GM12878 (cell line): ENCODE data around the gene SLC24A3. TPM values are rescaled to one million over a fixed set of nuclear protein-coding genes. Genes with fewer than 3 reads are reported as not detected.

Experiments
- ATAC-seq: fragments of 200-7000 bp; cut with Tn5 transposase; 3 replicates; pipeline ENCODE4 v1.9.1; 2020; ENCODE audit warnings: mild to moderate bottlenecking, moderate library complexity
- BruUV-seq: library from RNA; stranded (reverse); fragments of 400-500 nt; replicated peaks from 2 replicates; lab custom pipeline; 2021; lab: Mats Ljungman, UMichigan
- CTCF ChIA-PET: fragments of 300-600 bp; sonication (Branson Sonifier 250); formaldehyde crosslinking; extraction: SDS; loops from one replicate; lab custom pipeline; 2021; ENCODE audit warnings: inconsistent platforms; lab: Yijun Ruan, JAX
- POLR2A ChIA-PET: fragments of 350-600 bp; formaldehyde crosslinking; extraction: SDS; loops from one replicate; lab custom pipeline; 2021; ENCODE audit warnings: inconsistent platforms; lab: Charles Lee
- RAD21 ChIA-PET: fragments of 300-600 bp; sonication (Branson Sonifier 250); formaldehyde crosslinking; loops from one replicate; lab custom pipeline; 2023; ENCODE audit warnings: antibody characterized with exemption; ENCODE audit not compliant: unreplicated experiment; lab: Charles Lee
- SMC1A ChIA-PET: fragments of 300-600 bp; sonication (Branson Sonifier 250); formaldehyde crosslinking; loops from one replicate; lab custom pipeline; 2023; ENCODE audit not compliant: unreplicated experiment, uncharacterized antibody; lab: Charles Lee
- DNase-seq: peaks from one replicate; pipeline ENCODE4 v3.0.0-alpha.2; 2011; ENCODE audit warnings: low read depth, low spot score
- FAIRE-seq: peaks from 3 replicates; lab custom pipeline; 2011; peaks lifted over from hg19 to GRCh38; lab: Jason Lieb, UNC
- H2AFZ ChIP-seq: 2 replicates; pipeline ENCODE4 v1.6.0; 2011; ENCODE audit warnings: low read depth, low read length, control low read depth; ENCODE audit not compliant: control insufficient read depth
- H3K27ac ChIP-seq: 2 replicates; pipeline ENCODE4 v1.5.1; 2011; ENCODE audit warnings: control low read depth; ENCODE audit not compliant: control insufficient read depth, insufficient read depth
- H3K27me3 ChIP-seq, 2 experiments: replicated peaks in 1 of 2; 2 replicates each; pipeline versions ENCODE4 v1.6.0 to v1.6.1; 2011; ENCODE audit warnings: low read length in 1 of 2; ENCODE audit not compliant: control insufficient read depth in 2 of 2, insufficient read depth in 2 of 2
- H3K36me3 ChIP-seq, 2 experiments: 2 replicates each; pipeline ENCODE4 v1.5.1; 2011; ENCODE audit warnings: low read length in 1 of 2; ENCODE audit not compliant: control insufficient read depth in 2 of 2, insufficient read depth in 2 of 2
- H3K4me1 ChIP-seq: 2 replicates; pipeline ENCODE4 v1.6.1; 2011; ENCODE audit warnings: mild to moderate bottlenecking, low read length, moderate library complexity, mixed read lengths; ENCODE audit not compliant: control insufficient read depth, insufficient read depth
- H3K4me2 ChIP-seq: 2 replicates; pipeline ENCODE4 v1.6.0; 2011; ENCODE audit warnings: control low read depth; ENCODE audit not compliant: control insufficient read depth, insufficient read depth
- H3K4me3 ChIP-seq: fragments of 200-600 bp; sonication (generic); 2 replicates; pipeline ENCODE4 v1.5.1; 2016
- H3K79me2 ChIP-seq: 2 replicates; pipeline ENCODE4 v1.6.0; 2011; ENCODE audit warnings: low read length; ENCODE audit not compliant: control insufficient read depth, insufficient read depth
- H3K9ac ChIP-seq: 2 replicates; pipeline ENCODE4 v1.8.0; 2011; ENCODE audit warnings: low read length, control low read depth, mixed read lengths; ENCODE audit not compliant: control insufficient read depth, insufficient read depth
- H3K9me3 ChIP-seq: replicated peaks from 3 replicates; pipeline ENCODE4 v1.5.1; 2011; ENCODE audit warnings: mild to moderate bottlenecking, low read length; ENCODE audit not compliant: control insufficient read depth, insufficient read depth
- H4K20me1 ChIP-seq: 2 replicates; pipeline ENCODE4 v1.6.0; 2011; ENCODE audit not compliant: control insufficient read depth, insufficient read depth
- FOS ChIP-seq: IDR thresholded peaks from 3 replicates; pipeline ENCODE4 v1.6.1; 2011; ENCODE audit warnings: borderline replicate concordance; ENCODE audit not compliant: insufficient read length; ENCODE audit errors: extremely low read depth
- KDM1A ChIP-seq: fragments of 200-600 bp; sonication (generic); IDR thresholded peaks from 2 replicates; pipeline ENCODE4 v1.6.1; 2016; ENCODE audit warnings: borderline replicate concordance
- MTA3 ChIP-seq: IDR thresholded peaks from 2 replicates; pipeline ENCODE4 v1.6.1; 2012; ENCODE audit warnings: low read length, inconsistent platforms, borderline replicate concordance
- SMAD1 ChIP-seq: fragments of 450-650 bp; IDR thresholded peaks from 2 replicates; pipeline ENCODE4 v1.6.1; 2018; ENCODE audit warnings: mild to moderate bottlenecking, low read depth; ENCODE audit not compliant: partially characterized antibody
- TAF1 ChIP-seq: IDR thresholded peaks from 2 replicates; pipeline ENCODE4 v1.6.1; 2011; ENCODE audit warnings: mild to moderate bottlenecking, low read depth, low read length, borderline replicate concordance
- TCF12 ChIP-seq: IDR thresholded peaks from 2 replicates; pipeline ENCODE4 v1.6.1; 2011; ENCODE audit warnings: low read depth, mild to moderate bottlenecking, low read length
- WGBS: methylation state at CpG from one replicate; pipeline ENCODE4 v1.1.6; 2016; ENCODE audit warnings: low lambda C conversion rate; ENCODE audit not compliant: insufficient replicate concordance, insufficient coverage; ENCODE audit errors: missing lambda C conversion rate; 5-methylcytosine and 5-hydroxymethylcytosine counted together
- in situ Hi-C: fragments of 300-500 bp; cut with MboI; formaldehyde crosslinking; loops from 9 replicates; pipeline ENCODE4 v1.14.3; 2018; ENCODE audit warnings: mixed read lengths
- intact Hi-C: fragments of 100-400 bp; cut with micrococcal nuclease; formaldehyde crosslinking; loops from one replicate; pipeline ENCODE4 v1.14.2; 2022; ENCODE audit not compliant: unreplicated experiment
- polyA plus RNA-seq, 11 experiments: library from polyadenylated mRNA; depleted of rRNA in 4 of 11; unstranded in 6 of 11; stranded (reverse) in 5 of 11; fragments of >200 nt; fragmentation: Nextera tagmentation in 4 of 11; fragmentation: Illumina TruSeq in 1 of 11; extraction: Ambion mirVana in 4 of 11; extraction: Trizol in 1 of 11; gene quantifications; 1 replicate in 1 of 11; 2 replicates in 10 of 11; pipeline versions ENCODE4 v1.2.1 to v1.2.3, GENCODE V29; 2011 to 2016; ENCODE audit warnings: inconsistent platforms in 2 of 11, missing spikeins in 2 of 11, low read depth in 1 of 11
- total RNA-seq, 4 experiments: library from RNA; depleted of rRNA in 3 of 4; stranded (reverse); fragments of >200 nt in 3 of 4; fragmentation: Illumina TruSeq in 1 of 4; extraction: Trizol in 1 of 4; gene quantifications; 2 replicates each; pipeline versions ENCODE4 v1.2.1 to v1.2.3, GENCODE V29; 2013 to 2021
- TF ChIP-seq, protein P1 (sequence below): IDR thresholded peaks from 2 replicates; pipeline ENCODE4 v1.6.1; 2011; ENCODE audit warnings: low read depth, low read length, improper control_type of control experiment, borderline replicate concordance
- TF ChIP-seq, protein P2 (sequence below): fragments of 450-650 bp; conservative IDR thresholded peaks from 2 replicates; pipeline ENCODE4 v1.6.1; 2017; ENCODE audit warnings: mild to moderate bottlenecking, moderate library complexity
- TF ChIP-seq, protein P3 (sequence below): IDR thresholded peaks from 2 replicates; pipeline ENCODE4 v1.6.1; 2012; ENCODE audit warnings: low read length, inconsistent platforms
- TF ChIP-seq, protein P4 (sequence below): IDR thresholded peaks from 2 replicates; pipeline ENCODE4 v1.6.1; 2012; ENCODE audit warnings: low read depth, low read length, improper control_type of control experiment
- TF ChIP-seq, protein P5 (sequence below): fragments of 450-650 bp; IDR thresholded peaks from 2 replicates; pipeline ENCODE4 v1.6.1; 2017; ENCODE audit warnings: low read depth, mild to moderate bottlenecking, moderate library complexity

SLC24A3 gene
- total and polyA plus RNA-seq, 10 of the 15 experiments (the other 5 are each of a cell fraction or from before 2014, with no cell fraction given), result 0.04 TPM; not detected in 9

DNA sequence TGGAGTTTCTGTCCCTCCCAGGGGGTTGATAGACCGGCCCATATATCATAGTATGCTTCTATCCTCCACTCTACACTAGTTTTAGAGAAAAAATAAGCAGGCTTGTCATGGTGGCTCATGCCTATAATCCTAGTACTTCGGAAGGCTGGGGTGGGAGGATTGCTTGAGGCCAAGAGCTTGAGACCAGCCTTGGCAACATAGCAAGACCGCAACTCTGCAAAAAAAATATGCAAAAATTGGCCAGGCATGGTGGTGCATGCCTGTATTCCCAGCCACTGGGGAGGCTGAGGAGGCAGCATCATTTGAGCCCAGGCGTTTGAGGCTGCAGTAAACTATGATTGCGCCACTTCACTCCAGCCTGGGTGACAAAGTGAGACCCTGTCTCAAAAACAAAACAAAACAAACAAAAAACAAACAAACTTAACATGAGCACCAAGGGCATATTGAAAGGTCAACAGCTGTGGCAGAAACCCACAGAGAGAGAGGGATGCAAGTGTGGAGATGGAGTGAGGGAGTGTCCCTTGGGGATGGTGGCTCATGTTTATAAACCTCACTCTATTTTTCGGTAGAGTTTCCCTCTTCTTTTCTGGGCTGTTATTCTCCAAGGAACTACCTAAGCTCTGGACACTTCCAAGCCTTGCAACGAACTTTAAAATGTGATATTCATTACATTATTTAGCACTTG, 24.1 kb downstream of the SLC24A3 start (continued):
- no peak for TF ChIP-seq MTA3

DNA sequence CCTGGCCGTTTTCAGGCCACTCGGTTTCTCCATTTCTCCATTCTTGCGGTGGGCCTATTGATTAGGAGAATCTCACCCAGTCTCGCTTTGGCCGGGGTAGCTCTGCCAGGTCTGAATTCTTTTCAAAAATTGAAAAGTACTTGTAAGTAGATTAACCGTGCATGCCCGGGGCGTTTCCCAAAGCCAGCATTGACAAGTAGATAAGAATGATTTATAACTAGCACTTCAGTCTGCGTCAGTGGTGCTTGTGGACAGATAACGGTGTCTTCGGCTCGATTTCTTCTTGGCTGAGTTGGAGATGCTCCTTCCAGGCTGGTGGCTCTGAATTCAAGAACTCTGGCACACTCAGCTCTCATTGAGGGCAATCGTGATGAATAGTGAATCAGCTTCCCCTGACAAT, 29.0 kb downstream of the SLC24A3 start:
- no peak overlapping the region for H3K9ac ChIP-seq
- in situ Hi-C loops, result no loop called here
- CTCF ChIA-PET, result interaction anchor here (1.6 kb wide), 1 partner anchor 9 kb away, joined by 3 read pairs; no protein-coding TSS in a partner anchor
- no peak for TF ChIP-seq TAF1
- TF ChIP-seq, protein P1, sequence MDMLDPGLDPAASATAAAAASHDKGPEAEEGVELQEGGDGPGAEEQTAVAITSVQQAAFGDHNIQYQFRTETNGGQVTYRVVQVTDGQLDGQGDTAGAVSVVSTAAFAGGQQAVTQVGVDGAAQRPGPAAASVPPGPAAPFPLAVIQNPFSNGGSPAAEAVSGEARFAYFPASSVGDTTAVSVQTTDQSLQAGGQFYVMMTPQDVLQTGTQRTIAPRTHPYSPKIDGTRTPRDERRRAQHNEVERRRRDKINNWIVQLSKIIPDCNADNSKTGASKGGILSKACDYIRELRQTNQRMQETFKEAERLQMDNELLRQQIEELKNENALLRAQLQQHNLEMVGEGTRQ, result no peak
- TF ChIP-seq FOS, result no peak
- TF ChIP-seq, protein P2, sequence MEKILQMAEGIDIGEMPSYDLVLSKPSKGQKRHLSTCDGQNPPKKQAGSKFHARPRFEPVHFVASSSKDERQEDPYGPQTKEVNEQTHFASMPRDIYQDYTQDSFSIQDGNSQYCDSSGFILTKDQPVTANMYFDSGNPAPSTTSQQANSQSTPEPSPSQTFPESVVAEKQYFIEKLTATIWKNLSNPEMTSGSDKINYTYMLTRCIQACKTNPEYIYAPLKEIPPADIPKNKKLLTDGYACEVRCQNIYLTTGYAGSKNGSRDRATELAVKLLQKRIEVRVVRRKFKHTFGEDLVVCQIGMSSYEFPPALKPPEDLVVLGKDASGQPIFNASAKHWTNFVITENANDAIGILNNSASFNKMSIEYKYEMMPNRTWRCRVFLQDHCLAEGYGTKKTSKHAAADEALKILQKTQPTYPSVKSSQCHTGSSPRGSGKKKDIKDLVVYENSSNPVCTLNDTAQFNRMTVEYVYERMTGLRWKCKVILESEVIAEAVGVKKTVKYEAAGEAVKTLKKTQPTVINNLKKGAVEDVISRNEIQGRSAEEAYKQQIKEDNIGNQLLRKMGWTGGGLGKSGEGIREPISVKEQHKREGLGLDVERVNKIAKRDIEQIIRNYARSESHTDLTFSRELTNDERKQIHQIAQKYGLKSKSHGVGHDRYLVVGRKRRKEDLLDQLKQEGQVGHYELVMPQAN, result no peak
- no peak for TF ChIP-seq SMAD1
- TF ChIP-seq, protein P3, sequence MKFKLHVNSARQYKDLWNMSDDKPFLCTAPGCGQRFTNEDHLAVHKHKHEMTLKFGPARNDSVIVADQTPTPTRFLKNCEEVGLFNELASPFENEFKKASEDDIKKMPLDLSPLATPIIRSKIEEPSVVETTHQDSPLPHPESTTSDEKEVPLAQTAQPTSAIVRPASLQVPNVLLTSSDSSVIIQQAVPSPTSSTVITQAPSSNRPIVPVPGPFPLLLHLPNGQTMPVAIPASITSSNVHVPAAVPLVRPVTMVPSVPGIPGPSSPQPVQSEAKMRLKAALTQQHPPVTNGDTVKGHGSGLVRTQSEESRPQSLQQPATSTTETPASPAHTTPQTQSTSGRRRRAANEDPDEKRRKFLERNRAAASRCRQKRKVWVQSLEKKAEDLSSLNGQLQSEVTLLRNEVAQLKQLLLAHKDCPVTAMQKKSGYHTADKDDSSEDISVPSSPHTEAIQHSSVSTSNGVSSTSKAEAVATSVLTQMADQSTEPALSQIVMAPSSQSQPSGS, result no peak
- TF ChIP-seq KDM1A, result no peak
- TF ChIP-seq, protein P4, sequence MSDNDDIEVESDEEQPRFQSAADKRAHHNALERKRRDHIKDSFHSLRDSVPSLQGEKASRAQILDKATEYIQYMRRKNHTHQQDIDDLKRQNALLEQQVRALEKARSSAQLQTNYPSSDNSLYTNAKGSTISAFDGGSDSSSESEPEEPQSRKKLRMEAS, result no peak
- TF ChIP-seq, protein P5, sequence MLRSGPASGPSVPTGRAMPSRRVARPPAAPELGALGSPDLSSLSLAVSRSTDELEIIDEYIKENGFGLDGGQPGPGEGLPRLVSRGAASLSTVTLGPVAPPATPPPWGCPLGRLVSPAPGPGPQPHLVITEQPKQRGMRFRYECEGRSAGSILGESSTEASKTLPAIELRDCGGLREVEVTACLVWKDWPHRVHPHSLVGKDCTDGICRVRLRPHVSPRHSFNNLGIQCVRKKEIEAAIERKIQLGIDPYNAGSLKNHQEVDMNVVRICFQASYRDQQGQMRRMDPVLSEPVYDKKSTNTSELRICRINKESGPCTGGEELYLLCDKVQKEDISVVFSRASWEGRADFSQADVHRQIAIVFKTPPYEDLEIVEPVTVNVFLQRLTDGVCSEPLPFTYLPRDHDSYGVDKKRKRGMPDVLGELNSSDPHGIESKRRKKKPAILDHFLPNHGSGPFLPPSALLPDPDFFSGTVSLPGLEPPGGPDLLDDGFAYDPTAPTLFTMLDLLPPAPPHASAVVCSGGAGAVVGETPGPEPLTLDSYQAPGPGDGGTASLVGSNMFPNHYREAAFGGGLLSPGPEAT, result no peak
- TF ChIP-seq TCF12, result no peak

More for the DNA sequence above, 29.0 kb downstream of the SLC24A3 start:
- Histone ChIP-seq H3K27ac (no peak overlapping the region), H3K27me3 (peaks cover 0 to 3% of the 10 kb centered on the region in 2 experiments; a peak in 2 of 4 replicates), H3K4me1 (no peaks in the 10 kb centered on the region), H4K20me1 (no peaks in the 10 kb centered on the region), H3K4me2 (no peak overlapping the region), H3K79me2 (no peaks in the 10 kb centered on the region), H2AFZ (no peak overlapping the region), H3K4me3 (no peak overlapping the region), H3K9me3 (no peaks in the 10 kb centered on the region; the same call in 2 of the 3 replicates), H3K36me3 (no peaks in the 10 kb centered on the region)
- ChIA-PET SMC1A (no interaction called here), POLR2A (no interaction called here), RAD21 (no interaction called here)
- DNase-seq (no peak), FAIRE-seq (no peak), ATAC-seq (no peak)
- BruUV-seq, result no TSS peak
- 53% methylated on average over 13 of the region's 13 CpGs for WGBS
- intact Hi-C loops, result no loop called here
